OCI-LY1 (cell line): ENCODE results near the gene AFAP1.

Experiments used
- CTCF ChIP-seq: fragments of 200-600 bp; sonication (generic), shearing (Covaris generic); IDR thresholded peaks from 2 replicates; pipeline ENCODE4 v1.5.1; 2017; ENCODE audit warnings: mild to moderate bottlenecking, antibody characterized with exemption, low read length, moderate library complexity, mixed read lengths
- EZH2 ChIP-seq: fragments of 200-600 bp; sonication (generic), shearing (Covaris generic); IDR thresholded peaks from 2 replicates; pipeline ENCODE4 v1.8.0; 2017; ENCODE audit warnings: borderline replicate concordance, mixed run types, mild to moderate bottlenecking, antibody characterized with exemption, low read length, moderate library complexity, mixed read lengths

GRCh38 chr4:7790999-7791398, 148.7 kb downstream of the AFAP1 start:
- TF ChIP-seq CTCF (no peak), EZH2 (no peak)
